Measurements from ENCODE around the gene PLCL2.
"Not testable (repeated sequence)": the region's sequence is repeated elsewhere in the genome, so short reads cannot be mapped to it uniquely, and the experiment has no call there.

Gene PLCL2

GRCh38 chr3:17103579-17103978 lies 218.8 kb downstream of the PLCL2 start:
- no peak overlapping the region for H3K9ac ChIP-seq
- H3K27me3 ChIP-seq (ENCODE audit: insufficient read depth, low read depth): no peaks in the 10 kb centered on the region
- H3K27ac ChIP-seq: no peak overlapping the region
- no peak overlapping the region for H3K4me2 ChIP-seq
- H4K20me1 ChIP-seq (ENCODE audit: insufficient read depth): no peaks in the 10 kb centered on the region
- TF ChIP-seq CTCF (conservative IDR thresholded peaks at IDR 0.05; ENCODE audit: low read depth, low read length): no peak
- H3K4me1 ChIP-seq (ENCODE audit: low read depth, poor library complexity, severe bottlenecking): no peaks in the 10 kb centered on the region
- H3K79me2 ChIP-seq (ENCODE audit: insufficient read depth, low read depth): no peaks in the 10 kb centered on the region
- no peaks in the 10 kb centered on the region for H3K36me3 ChIP-seq (ENCODE audit: insufficient read depth)
- H3K4me3 ChIP-seq (IDR thresholded peaks at IDR 0.05; ENCODE audit: insufficient read depth, low read depth, low read length): no peak overlapping the region
- H2AFZ ChIP-seq (ENCODE audit: low read depth): no peak overlapping the region

- H4K20me1 ChIP-seq (ENCODE audit: insufficient read depth); H3K4me1 ChIP-seq (ENCODE audit: low read depth, poor library complexity, severe bottlenecking); H3K36me3 ChIP-seq (ENCODE audit: insufficient read depth); H3K27me3 ChIP-seq (ENCODE audit: insufficient read depth, low read depth); H3K4me3 ChIP-seq (IDR thresholded peaks at IDR 0.05; ENCODE audit: insufficient read depth, low read depth, low read length); H3K27ac ChIP-seq; H3K79me2 ChIP-seq (ENCODE audit: insufficient read depth, low read depth); H3K4me2 ChIP-seq; H3K9ac ChIP-seq; H2AFZ ChIP-seq (ENCODE audit: low read depth): not testable (repeated sequence)
Measured at GRCh38 chr3:17106801-17107200, 222.0 kb downstream of the PLCL2 start.

- Histone ChIP-seq H3K4me2 (no peak overlapping the region), H3K4me1 (ENCODE audit: low read depth, poor library complexity, severe bottlenecking) (no peaks in the 10 kb centered on the region), H2AFZ (ENCODE audit: low read depth) (no peak overlapping the region), H3K9ac (no peak overlapping the region), H3K4me3 (IDR thresholded peaks at IDR 0.05; ENCODE audit: insufficient read depth, low read depth, low read length) (no peak overlapping the region), H3K36me3 (ENCODE audit: insufficient read depth) (no peaks in the 10 kb centered on the region), H3K79me2 (ENCODE audit: insufficient read depth, low read depth) (no peaks in the 10 kb centered on the region), H4K20me1 (ENCODE audit: insufficient read depth) (no peaks in the 10 kb centered on the region), H3K27me3 (ENCODE audit: insufficient read depth, low read depth) (no peaks in the 10 kb centered on the region), H3K27ac (no peak overlapping the region)
- TF ChIP-seq CTCF (conservative IDR thresholded peaks at IDR 0.05; ENCODE audit: low read depth, low read length): no peak
Measured at GRCh38 chr3:17110660-17111396, 226.1 kb downstream of the PLCL2 start.

- Histone ChIP-seq H2AFZ (ENCODE audit: low read depth) (no peak overlapping the region), H3K9ac (no peak overlapping the region), H3K27ac (no peak overlapping the region), H3K36me3 (ENCODE audit: insufficient read depth) (no peaks in the 10 kb centered on the region), H3K4me1 (ENCODE audit: low read depth, poor library complexity, severe bottlenecking) (no peaks in the 10 kb centered on the region), H4K20me1 (ENCODE audit: insufficient read depth) (no peaks in the 10 kb centered on the region), H3K4me3 (IDR thresholded peaks at IDR 0.05; ENCODE audit: insufficient read depth, low read depth, low read length) (no peak overlapping the region), H3K79me2 (ENCODE audit: insufficient read depth, low read depth) (no peaks in the 10 kb centered on the region), H3K27me3 (ENCODE audit: insufficient read depth, low read depth) (no peaks in the 10 kb centered on the region), H3K4me2 (no peak overlapping the region)
- TF ChIP-seq CTCF (conservative IDR thresholded peaks at IDR 0.05; ENCODE audit: low read depth, low read length): no peak
Measured at GRCh38 chr3:17111586-17111985, 226.8 kb downstream of the PLCL2 start.

- no peak for TF ChIP-seq CTCF (conservative IDR thresholded peaks at IDR 0.05; ENCODE audit: low read depth, low read length)
- Histone ChIP-seq H3K4me1 (ENCODE audit: low read depth, poor library complexity, severe bottlenecking) (no peaks in the 10 kb centered on the region), H3K36me3 (ENCODE audit: insufficient read depth) (no peaks in the 10 kb centered on the region), H3K27ac (no peak overlapping the region), H3K4me2 (no peak overlapping the region), H3K79me2 (ENCODE audit: insufficient read depth, low read depth) (no peaks in the 10 kb centered on the region), H4K20me1 (ENCODE audit: insufficient read depth) (no peaks in the 10 kb centered on the region), H3K9ac (no peak overlapping the region), H3K4me3 (IDR thresholded peaks at IDR 0.05; ENCODE audit: insufficient read depth, low read depth, low read length) (no peak overlapping the region), H2AFZ (ENCODE audit: low read depth) (no peak overlapping the region), H3K27me3 (ENCODE audit: insufficient read depth, low read depth) (no peaks in the 10 kb centered on the region)
Measured at GRCh38 chr3:17115186-17115585, 230.4 kb downstream of the PLCL2 start.
